K562 (cell line): ENCODE data around the gene AVPR1A. TPM values are rescaled to one million over a fixed set of nuclear protein-coding genes. Genes with fewer than 3 reads are reported as not detected.

Experiments
- ATAC-seq: fragments of 200-7000 bp; cut with Tn5 transposase; 3 replicates; pipeline ENCODE4 v1.9.1; 2020; ENCODE audit warnings: moderate library complexity
- BruUV-seq: library from RNA; stranded (reverse); fragments of 400-500 nt; replicated peaks from 2 replicates; lab custom pipeline; 2021; lab: Mats Ljungman, UMichigan
- CTCF ChIA-PET: fragments of 300-600 bp; formaldehyde crosslinking; extraction: SDS; loops from one replicate; lab custom pipeline; 2021; ENCODE audit warnings: low intra/inter-chr PET ratio; lab: Yijun Ruan, JAX
- POLR2A ChIA-PET: fragments of 300-600, 350-650 bp; sonication (Branson Sonifier 250); formaldehyde crosslinking; extraction: SDS; loops from one replicate; lab custom pipeline; 2021; ENCODE audit warnings: antibody characterized with exemption, inconsistent platforms; lab: Yijun Ruan, JAX
- DNase-seq, 4 experiments: peaks; one replicate each; pipeline versions ENCODE4 v3.0.0 to v3.0.0-alpha.2; 2011 to 2018; ENCODE audit warnings: low spot score in 3 of 4, mixed read lengths in 3 of 4; ENCODE audit errors: extremely low read depth in 1 of 4
- FAIRE-seq: peaks from 2 replicates; lab custom pipeline; 2011; peaks lifted over from hg19 to GRCh38; lab: Jason Lieb, UNC
- H2AFZ ChIP-seq: 2 replicates; pipeline ENCODE4 v1.6.0; 2011; ENCODE audit warnings: low read depth, low read length, control low read depth, inconsistent platforms
- H3K27ac ChIP-seq: fragments of 200-600 bp; 3 replicates; pipeline ENCODE4 v1.8.0; 2011; ENCODE audit warnings: low read depth, mild to moderate bottlenecking, control low read depth, inconsistent platforms, low read length, moderate library complexity, mixed read lengths; ENCODE audit errors: extremely low read depth
- H3K27me3 ChIP-seq, 2 experiments: fragments of 300-600 bp in 1 of 2; 2 replicates in 1 of 2; 3 replicates in 1 of 2; pipeline versions ENCODE4 v1.6.0 to v1.8.0; 2011; ENCODE audit warnings: inconsistent platforms in 2 of 2, low read length in 2 of 2, mild to moderate bottlenecking in 1 of 2, mixed read lengths in 1 of 2, moderate library complexity in 1 of 2; ENCODE audit not compliant: control insufficient read depth in 2 of 2, insufficient read depth in 2 of 2
- H3K36me3 ChIP-seq: fragments of 300-600 bp; 3 replicates; pipeline ENCODE4 v1.8.0; 2011; ENCODE audit warnings: mild to moderate bottlenecking, low read length, inconsistent platforms; ENCODE audit not compliant: control insufficient read depth, insufficient read depth
- H3K4me1 ChIP-seq, 2 experiments: fragments of 200-600 bp in 1 of 2; replicated peaks in 1 of 2; 2 replicates in 1 of 2; 3 replicates in 1 of 2; pipeline versions ENCODE4 v1.5.1 to v1.8.0; 2011; ENCODE audit warnings: inconsistent platforms in 2 of 2, low read length in 2 of 2, mild to moderate bottlenecking in 1 of 2, mixed read lengths in 1 of 2, moderate library complexity in 1 of 2; ENCODE audit not compliant: control insufficient read depth in 2 of 2, insufficient read depth in 2 of 2
- H3K4me2 ChIP-seq: 2 replicates; pipeline ENCODE4 v1.6.1; 2011; ENCODE audit warnings: low read length, control low read depth, inconsistent platforms, mixed read lengths; ENCODE audit not compliant: insufficient read depth
- H3K4me3 ChIP-seq: fragments of 200-600 bp; sonication (generic), shearing (Covaris generic); 2 replicates; pipeline ENCODE4 v1.5.1; 2016; ENCODE audit warnings: control low read depth, inconsistent platforms
- H3K79me2 ChIP-seq: fragments of 200-600 bp; 3 replicates; pipeline ENCODE4 v1.8.0; 2011; ENCODE audit warnings: low read length, inconsistent platforms; ENCODE audit not compliant: control insufficient read depth, insufficient read depth
- H3K9ac ChIP-seq, 2 experiments: 2 replicates each; pipeline versions ENCODE4 v1.6.0 to v1.6.1; 2011; ENCODE audit warnings: low read depth in 2 of 2, low read length in 2 of 2, control low read depth in 1 of 2, inconsistent platforms in 1 of 2, mild to moderate bottlenecking in 1 of 2, mixed read lengths in 1 of 2; ENCODE audit not compliant: insufficient read depth in 1 of 2
- H3K9me1 ChIP-seq: one replicate; pipeline ENCODE4 v1.6.0; 2011; ENCODE audit warnings: inconsistent platforms, mild to moderate bottlenecking, low read length, moderate library complexity; ENCODE audit not compliant: control insufficient read depth, insufficient read depth
- H3K9me3 ChIP-seq: replicated peaks from 2 replicates; pipeline ENCODE4 v1.5.1; 2011; ENCODE audit warnings: low read depth, low read length, inconsistent platforms; ENCODE audit not compliant: control insufficient read depth, insufficient read depth
- H4K20me1 ChIP-seq: replicated peaks from 2 replicates; pipeline ENCODE4 v1.6.1; 2011; ENCODE audit warnings: low read length, inconsistent platforms, mixed read lengths; ENCODE audit not compliant: control insufficient read depth, insufficient read depth
- ARNT ChIP-seq, 2 experiments: fragments of 450-650 bp; IDR thresholded peaks; 2 replicates each; pipeline ENCODE4 v1.6.1; 2016; ENCODE audit warnings: mild to moderate bottlenecking in 1 of 2
- BRD9 ChIP-seq: fragments of 450-650 bp; IDR thresholded peaks from 2 replicates; pipeline ENCODE4 v1.6.1; 2018; ENCODE audit warnings: low read depth; ENCODE audit not compliant: partially characterized antibody
- CEBPG ChIP-seq, 3 experiments: fragments of 200-800 bp in 1 of 3; sonication (Bioruptor generic) in 1 of 3; sonication (generic) in 1 of 3; formaldehyde crosslinking in 1 of 3; IDR thresholded peaks in 2 of 3; conservative IDR thresholded peaks in 1 of 3; 2 replicates each; pipeline versions ENCODE4 v1.6.1 to v1.8.0; 2016 to 2022; ENCODE audit warnings: missing compliant biosample characterization in 2 of 3, missing genetic modification characterization in 2 of 3, mild to moderate bottlenecking in 1 of 3, missing genetic modification reagents in 1 of 3
- CTCFL ChIP-seq: IDR thresholded peaks from 2 replicates; pipeline ENCODE4 v1.6.1; 2011; ENCODE audit warnings: borderline replicate concordance, low read depth, mild to moderate bottlenecking, moderate library complexity, low read length; ENCODE audit not compliant: insufficient read depth, poor library complexity, severe bottlenecking
- DACH1 ChIP-seq: fragments of 450-650 bp; IDR thresholded peaks from 2 replicates; pipeline ENCODE4 v1.6.1; 2018; ENCODE audit not compliant: partially characterized antibody
- FIP1L1 ChIP-seq: fragments of 200-400 bp; formaldehyde crosslinking; IDR thresholded peaks from 2 replicates; pipeline ENCODE4 v1.6.1; 2018; ENCODE audit warnings: mild to moderate bottlenecking, low read depth, low read length; ENCODE audit not compliant: poor library complexity, severe bottlenecking
- FOXA1 ChIP-seq: fragments of 450-650 bp; IDR thresholded peaks from 2 replicates; pipeline ENCODE4 v1.6.1; 2016; ENCODE audit warnings: mild to moderate bottlenecking, borderline replicate concordance
- FOXP1 ChIP-seq: sonication (generic); formaldehyde crosslinking; IDR thresholded peaks from 2 replicates; pipeline ENCODE4 v1.8.0; 2022; ENCODE audit warnings: mild to moderate bottlenecking, missing genetic modification reagents
- HNRNPUL1 ChIP-seq: fragments of 200-400 bp; formaldehyde crosslinking; IDR thresholded peaks from 2 replicates; pipeline ENCODE4 v1.6.1; 2017; ENCODE audit warnings: low read length
- ILF3 ChIP-seq: fragments of 450-650 bp; IDR thresholded peaks from 2 replicates; pipeline ENCODE4 v1.6.1; 2018; ENCODE audit warnings: antibody characterized with exemption, mild to moderate bottlenecking, moderate library complexity, borderline replicate concordance
- MNT ChIP-seq, 2 experiments: fragments of 450-650 bp; conservative IDR thresholded peaks; 2 replicates each; pipeline ENCODE4 v1.6.1; 2017; ENCODE audit warnings: mild to moderate bottlenecking in 2 of 2, moderate library complexity in 2 of 2
- NR3C1 ChIP-seq: sonication (generic); formaldehyde crosslinking; IDR thresholded peaks from 2 replicates; pipeline ENCODE4 v1.8.1; 2022; ENCODE audit warnings: missing genetic modification reagents
- OTX1 ChIP-seq: fragments of 450-650 bp; formaldehyde crosslinking; IDR thresholded peaks from 2 replicates; pipeline ENCODE4 v1.4.0; 2022; ENCODE audit warnings: mild to moderate bottlenecking
- RB1 ChIP-seq: fragments of 450-650 bp; IDR thresholded peaks from 2 replicates; pipeline ENCODE4 v1.6.1; 2017; ENCODE audit warnings: low read depth, mild to moderate bottlenecking
- RBM25 ChIP-seq: fragments of 200-400 bp; formaldehyde crosslinking; IDR thresholded peaks from 2 replicates; pipeline ENCODE4 v1.6.1; 2018; ENCODE audit warnings: low read length, low read depth, moderate library complexity; ENCODE audit not compliant: severe bottlenecking
- SMAD3 ChIP-seq: fragments of 450-650 bp; formaldehyde crosslinking; conservative IDR thresholded peaks from 2 replicates; pipeline ENCODE4 v1.4.0; 2020; ENCODE audit warnings: mild to moderate bottlenecking
- STAT5B ChIP-seq: fragments of 250-450 bp; sonication (Bioruptor Pico); IDR thresholded peaks from 2 replicates; pipeline ENCODE4 v1.8.0; 2021; ENCODE audit warnings: mild to moderate bottlenecking, inconsistent platforms
- ZFP1 ChIP-seq: fragments of 450-650 bp; formaldehyde crosslinking; IDR thresholded peaks from 2 replicates; pipeline ENCODE4 v1.4.0; 2020; ENCODE audit warnings: mild to moderate bottlenecking, mixed read lengths
- ZNF717 ChIP-seq: fragments of 250-450 bp; sonication (Bioruptor Pico); IDR thresholded peaks from 2 replicates; pipeline ENCODE4 v1.5.0; 2021
- WGBS: fragments of 100-300 bp; shearing (Covaris generic); methylation state at CpG from one replicate; pipeline ENCODE4 v1.1.6; 2016; ENCODE audit warnings: low coverage, mixed read lengths; ENCODE audit not compliant: insufficient coverage; ENCODE audit errors: missing lambda C conversion rate; 5-methylcytosine and 5-hydroxymethylcytosine counted together
- in situ Hi-C: fragments of 300-500 bp; cut with MboI; formaldehyde crosslinking; loops from 4 replicates; pipeline ENCODE4 v1.15.0; 2018; ENCODE audit warnings: inconsistent platforms, mixed read lengths
- intact Hi-C: fragments of 100-400 bp; cut with micrococcal nuclease; formaldehyde crosslinking; loops from 2 replicates; pipeline ENCODE4 v1.14.2; 2022
- polyA plus RNA-seq, 8 experiments: library from polyadenylated mRNA; depleted of rRNA in 4 of 8; stranded (reverse) in 5 of 8; unstranded in 3 of 8; fragments of >200 nt; fragmentation: Nextera tagmentation in 2 of 8; fragmentation: Illumina TruSeq in 1 of 8; extraction: Ambion mirVana in 2 of 8; extraction: Trizol in 1 of 8; gene quantifications; 2 replicates each; pipeline versions ENCODE4 v1.2.1 to v1.2.3, GENCODE V29; 2011 to 2014; ENCODE audit warnings: inconsistent platforms in 1 of 8, missing spikeins in 1 of 8
- total RNA-seq, 7 experiments: library from RNA; depleted of rRNA in 6 of 7; stranded (reverse); fragments of >200 nt in 6 of 7; fragmentation: Illumina TruSeq in 2 of 7; extraction: Trizol in 2 of 7; gene quantifications; 2 replicates each; pipeline versions ENCODE4 v1.2.1 to v1.2.3, GENCODE V29; 2011 to 2021; ENCODE audit warnings: low replicate concordance in 1 of 7

The AVPR1A gene
- total and polyA plus RNA-seq, 9 of the 15 experiments (the other 6 are each of a cell fraction or from before 2014, with no cell fraction given) = under 0.01 to 0.04 (median 0.03) TPM; not detected in 3

- no peak for TF ChIP-seq STAT5B (CRISPR knock-in tag)
- no peak for TF ChIP-seq BRD9
- no peak for TF ChIP-seq OTX1
- no peak for TF ChIP-seq FOXA1
- TF ChIP-seq ILF3 = no peak
- no peak for TF ChIP-seq SMAD3
- TF ChIP-seq HNRNPUL1 = no peak
- no peak for TF ChIP-seq FIP1L1
- no peak for TF ChIP-seq FOXP1 (CRISPR knock-in tag)
- no peak for TF ChIP-seq ZNF717 (CRISPR knock-in tag)
Observed at GRCh38 chr12:63150713-63151622, at the start of gene AVPR1A (continued).

GRCh38 chr12:63196168-63196567 is 45.2 kb upstream of the AVPR1A start:
- BruUV-seq = no TSS peak
- FAIRE-seq = no peak
- TF ChIP-seq ZFP1 (CRISPR knock-in tag) = no peak
- TF ChIP-seq NR3C1 (CRISPR knock-in tag) = no peak
- no peak for TF ChIP-seq MNT (conservative IDR thresholded peaks at IDR 0.05)
- TF ChIP-seq CTCFL = no peak
- no peak for TF ChIP-seq RBM25
- no peak for TF ChIP-seq CEBPG (CRISPR knock-in tag; IDR thresholded peaks at IDR 0.05)
- TF ChIP-seq CEBPG (tag; conservative IDR thresholded peaks at IDR 0.05 in 1 of 2, IDR thresholded peaks at IDR 0.05 in 1 of 2) = no peak
- no peak for TF ChIP-seq ARNT (IDR thresholded peaks at IDR 0.05)
- no peak for TF ChIP-seq RB1
- no peak for TF ChIP-seq DACH1

More at GRCh38 chr12:63196168-63196567, 45.2 kb upstream of the AVPR1A start:
- Histone ChIP-seq H3K79me2 (no peaks in the 10 kb centered on the region), H3K4me3 (no peak overlapping the region), H3K9ac (no peak overlapping the region), H3K9me3 (no peaks in the 10 kb centered on the region), H3K27me3 (no peaks in the 10 kb centered on the region), H3K36me3 (no peaks in the 10 kb centered on the region), H4K20me1 (no peaks in the 10 kb centered on the region), H3K9me1 (no peaks in the 10 kb centered on the region), H3K4me2 (no peak overlapping the region), H3K4me1 (no peaks in the 10 kb centered on the region), H2AFZ (no peak overlapping the region), H3K27ac (no peak overlapping the region)
- in situ Hi-C loops (no loop called here), intact Hi-C loops (no loop called here)
- 0% methylated on average over 7 of the region's 7 CpGs for WGBS
- ChIA-PET POLR2A (interaction anchor here (0.8 kb wide), 1 partner anchor 16 kb away, joined by 3 read pairs; no protein-coding TSS in a partner anchor), CTCF (no interaction called here)
- no peak for DNase-seq
- no peak for ATAC-seq
